Measurements from ENCODE around the gene PPP1R8. TPM values are rescaled to one million over a fixed set of nuclear protein-coding genes. Genes with fewer than 3 reads are reported as not detected.
"Not testable (repeated sequence)": the region's sequence is repeated elsewhere in the genome, so short reads cannot be mapped to it uniquely, and the experiment has no call there.

The PPP1R8 gene
- total RNA-seq (36.0 TPM), polyA plus RNA-seq (46.3 TPM)

DNA sequence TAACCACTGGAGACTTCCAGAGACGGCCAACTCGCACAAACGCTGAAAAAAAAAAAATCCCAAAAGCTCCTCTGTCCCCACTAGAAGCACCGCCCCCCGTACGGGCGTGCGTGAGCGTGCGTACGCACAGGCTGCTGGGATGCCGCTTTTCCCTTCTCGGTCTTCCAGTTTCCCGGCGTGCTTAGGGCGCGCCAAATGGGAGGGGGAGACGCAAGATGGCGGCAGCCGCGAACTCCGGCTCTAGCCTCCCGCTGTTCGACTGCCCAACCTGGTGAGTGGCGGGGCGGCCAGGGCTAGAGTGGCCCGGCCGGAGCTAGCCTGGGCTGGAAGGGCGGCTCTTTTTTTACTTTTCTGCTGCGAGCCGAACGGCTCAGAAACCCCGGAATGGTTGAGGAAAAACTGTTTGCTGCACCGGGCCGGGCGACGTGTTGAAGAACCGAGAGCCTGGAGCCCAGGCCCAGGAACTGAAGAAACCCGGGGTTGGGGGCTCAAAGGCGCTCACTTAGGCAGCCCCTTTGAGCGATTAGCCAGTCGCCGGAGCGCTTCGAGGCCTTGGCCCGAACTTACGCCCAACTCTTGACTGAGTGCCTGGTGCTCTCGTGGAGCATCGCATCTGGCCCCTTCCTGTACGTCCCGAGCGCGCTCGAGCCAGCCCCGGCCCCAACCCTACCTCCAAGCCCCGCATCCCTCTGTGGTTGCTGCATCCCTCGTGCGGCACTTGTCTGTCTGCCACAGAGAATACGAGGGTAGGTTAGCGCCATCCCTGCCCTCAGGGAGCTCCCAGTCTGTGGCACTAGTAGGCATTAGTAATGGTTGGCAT, at the start of gene PPP1R8:
Gene PPP1R8, plus strand, starts transcription at position 162 of the 820 bp plus-strand sequence. Its CDS starts 54 bp downstream, at position 216.
- WGBS: under 1% methylated on average over 60 of the region's 60 CpGs
- H3K4me3 ChIP-seq (ENCODE audit: low read depth, low read length): peak within 1 kb of the TSS; percentile 97
- peak; percentile 94 for DNase-seq (ENCODE audit: extremely low spot score)
- peak within 1 kb of the TSS; percentile 85 for H3K27ac ChIP-seq (ENCODE audit: low read depth)
- H3K4me1 ChIP-seq (ENCODE audit: insufficient read depth): no peaks in the 10 kb centered on the region
- H3K36me3 ChIP-seq (ENCODE audit: insufficient read depth): peaks cover 2% of the 10 kb centered on the region

DNA sequence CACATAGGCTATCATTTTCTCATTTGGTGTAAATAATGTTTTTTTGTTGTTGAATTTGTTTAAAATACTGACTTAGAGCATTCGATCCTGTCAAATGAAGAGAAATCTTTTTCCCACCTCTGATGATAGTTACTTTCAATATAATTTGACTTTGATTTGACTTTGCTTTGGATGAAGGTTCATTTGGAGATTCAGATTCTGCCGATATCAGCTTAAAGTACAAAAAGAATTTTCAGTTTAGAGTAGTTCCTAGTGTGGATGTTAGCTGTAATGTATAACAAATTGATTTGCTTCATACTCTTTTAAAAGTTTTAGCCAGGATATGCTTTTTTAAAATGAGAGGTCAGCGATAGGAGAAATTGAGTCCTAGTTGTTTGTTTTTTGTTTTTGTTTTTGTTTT, 47.6 kb upstream of the PPP1R8 start:
- DNase-seq (ENCODE audit: extremely low spot score): no peak
- Histone ChIP-seq H3K4me1 (ENCODE audit: insufficient read depth) (no peaks in the 10 kb centered on the region), H3K27ac (ENCODE audit: low read depth) (no peak overlapping the region), H3K36me3 (ENCODE audit: insufficient read depth) (no peaks in the 10 kb centered on the region), H3K4me3 (ENCODE audit: low read depth, low read length) (no peak overlapping the region)
- WGBS: 93% methylated on average over 3 of the region's 3 CpGs

DNA sequence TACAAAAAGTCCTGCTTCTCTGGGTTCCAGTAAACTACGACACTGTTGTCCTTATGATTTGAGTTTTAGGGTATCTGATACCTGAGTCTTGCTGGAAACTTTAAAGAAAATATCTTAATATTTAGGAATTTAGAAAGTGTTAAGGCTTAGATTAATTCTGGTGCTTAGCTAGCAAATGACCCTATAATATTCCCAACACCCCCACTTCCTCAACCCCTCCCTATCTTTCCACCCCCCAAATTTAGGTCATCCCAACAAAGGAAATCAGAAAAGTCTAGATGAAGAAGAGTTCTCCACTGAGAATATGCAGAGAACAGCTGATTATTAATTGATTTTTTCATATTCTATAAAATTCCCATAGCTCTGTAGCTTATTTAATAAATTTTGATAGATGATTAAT, 45.9 kb upstream of the PPP1R8 start:
- Histone ChIP-seq H3K4me1 (ENCODE audit: insufficient read depth) (no peaks in the 10 kb centered on the region), H3K36me3 (ENCODE audit: insufficient read depth) (no peaks in the 10 kb centered on the region), H3K4me3 (ENCODE audit: low read depth, low read length) (no peak overlapping the region), H3K27ac (ENCODE audit: low read depth) (no peak overlapping the region)
- DNase-seq (ENCODE audit: extremely low spot score): no peak
- WGBS: 88% methylated on average over 1 of the region's 1 CpG

DNA sequence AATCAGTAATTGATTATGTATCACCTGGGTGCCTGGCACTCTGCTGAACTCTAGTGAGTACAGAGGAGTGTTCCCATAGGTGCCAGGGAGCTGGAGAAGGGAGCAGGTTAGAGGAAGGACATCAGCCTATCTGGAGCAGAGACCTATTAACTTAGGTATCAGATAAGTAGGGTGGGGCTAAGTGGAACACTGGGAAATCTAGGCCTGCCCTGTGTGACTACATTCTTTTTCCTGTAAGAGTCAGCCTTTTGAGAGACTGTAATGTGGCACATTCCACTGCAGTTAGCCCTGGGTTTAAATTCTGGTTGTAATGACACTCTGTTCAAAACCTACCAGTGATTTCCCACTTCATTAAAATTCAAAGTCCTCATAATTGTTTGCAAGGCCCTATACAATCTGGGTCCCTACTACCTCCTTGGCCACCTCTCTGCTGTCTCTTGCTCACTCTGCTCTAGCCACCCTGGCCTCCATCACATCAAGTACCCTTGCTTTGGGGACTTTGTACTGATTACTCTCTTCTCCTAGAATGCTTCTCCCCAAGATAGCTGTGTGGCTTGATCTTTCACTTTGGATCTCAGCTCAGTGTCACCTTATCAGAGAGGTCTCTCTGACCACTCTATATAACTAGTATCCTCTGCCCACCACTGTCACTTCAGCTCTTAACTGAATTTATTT, 44.7 kb upstream of the PPP1R8 start:
- no peak for DNase-seq (ENCODE audit: extremely low spot score)
- H3K27ac ChIP-seq (ENCODE audit: low read depth): no peak overlapping the region

DNA sequence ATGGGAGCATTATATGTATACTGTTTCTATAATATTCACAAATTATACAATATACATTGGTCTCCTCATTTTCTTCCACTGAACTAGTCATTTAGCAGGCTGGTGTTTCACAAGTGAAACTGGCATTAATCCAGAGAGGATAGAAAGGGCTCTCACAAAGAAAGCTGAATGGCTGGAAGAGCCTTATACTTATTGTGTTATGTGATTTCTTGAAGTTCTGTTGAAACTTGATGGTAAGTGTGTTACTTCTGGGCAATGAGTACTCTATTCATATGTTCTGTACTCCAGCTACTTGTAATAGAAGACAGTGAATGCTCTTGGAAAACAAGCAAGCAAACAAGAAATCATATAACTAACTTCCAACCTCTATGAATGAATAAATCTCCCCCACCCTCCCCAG, 42.7 kb upstream of the PPP1R8 start:
- H3K4me3 ChIP-seq (ENCODE audit: low read depth, low read length): no peak overlapping the region
- H3K4me1 ChIP-seq (ENCODE audit: insufficient read depth): no peaks in the 10 kb centered on the region
- no peak for DNase-seq (ENCODE audit: extremely low spot score)
- H3K36me3 ChIP-seq (ENCODE audit: insufficient read depth): peaks cover 2% of the 10 kb centered on the region
- H3K27ac ChIP-seq (ENCODE audit: low read depth): no peak overlapping the region

More for the DNA sequence above, 44.7 kb upstream of the PPP1R8 start:
- Histone ChIP-seq H3K4me3 (ENCODE audit: low read depth, low read length) (no peak overlapping the region), H3K4me1 (ENCODE audit: insufficient read depth) (no peaks in the 10 kb centered on the region), H3K36me3 (ENCODE audit: insufficient read depth) (no peaks in the 10 kb centered on the region)

DNA sequence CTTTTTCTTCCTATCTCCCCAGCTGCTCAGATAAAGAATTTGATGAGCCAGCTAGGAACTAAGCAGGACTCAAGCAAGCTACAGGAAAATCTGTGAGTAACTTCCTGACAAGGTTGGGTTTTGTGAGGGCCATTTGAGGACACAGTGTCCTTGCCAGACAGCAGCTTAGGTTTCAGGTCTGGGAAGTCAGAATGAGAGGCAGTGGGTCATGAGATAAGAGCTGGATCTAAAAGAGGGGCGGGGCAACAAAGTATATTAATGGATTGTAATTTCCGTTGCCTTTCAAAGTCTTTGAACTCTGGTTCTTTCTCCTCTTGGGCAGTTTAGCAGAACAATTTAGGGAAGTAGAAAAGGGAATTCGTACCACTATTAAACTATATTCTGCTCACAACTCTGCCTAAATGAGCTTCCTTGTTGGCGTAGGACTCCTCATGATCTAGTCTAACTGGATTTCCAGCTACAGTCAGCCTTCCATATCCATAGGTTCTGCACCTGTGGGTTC, 41.0 kb upstream of the PPP1R8 start:
- no peak overlapping the region for H3K4me3 ChIP-seq (ENCODE audit: low read depth, low read length)
- WGBS: 70% methylated on average over 4 of the region's 4 CpGs
- no peaks in the 10 kb centered on the region for H3K4me1 ChIP-seq (ENCODE audit: insufficient read depth)
- DNase-seq (ENCODE audit: extremely low spot score): no peak
- H3K27ac ChIP-seq (ENCODE audit: low read depth): no peak overlapping the region
- peaks cover 3% of the 10 kb centered on the region for H3K36me3 ChIP-seq (ENCODE audit: insufficient read depth)

DNA sequence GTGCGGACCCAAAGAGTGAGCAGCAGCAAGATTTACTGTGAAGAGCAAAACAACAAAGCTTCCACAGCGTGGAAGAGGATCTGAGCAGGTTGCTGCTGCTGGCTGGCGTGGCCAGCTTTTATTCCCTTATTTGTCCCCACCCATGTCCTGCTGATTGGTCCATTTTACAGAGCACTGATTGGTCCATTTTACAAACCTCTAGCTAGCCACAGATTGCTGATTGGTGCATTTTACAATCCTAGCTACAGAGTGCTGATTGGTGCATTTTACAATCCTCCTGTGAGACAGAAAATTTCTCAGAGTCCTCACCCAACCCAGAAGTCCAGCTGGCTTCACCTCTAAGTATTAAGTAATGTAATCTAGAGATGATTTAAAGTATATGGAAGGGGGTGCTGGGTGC, 40.3 kb upstream of the PPP1R8 start:
- H3K27ac ChIP-seq (ENCODE audit: low read depth); H3K36me3 ChIP-seq (ENCODE audit: insufficient read depth); H3K4me1 ChIP-seq (ENCODE audit: insufficient read depth); DNase-seq (ENCODE audit: extremely low spot score); H3K4me3 ChIP-seq (ENCODE audit: low read depth, low read length): not testable (repeated sequence)
- WGBS: 99% methylated on average over 3 of the region's 3 CpGs

DNA sequence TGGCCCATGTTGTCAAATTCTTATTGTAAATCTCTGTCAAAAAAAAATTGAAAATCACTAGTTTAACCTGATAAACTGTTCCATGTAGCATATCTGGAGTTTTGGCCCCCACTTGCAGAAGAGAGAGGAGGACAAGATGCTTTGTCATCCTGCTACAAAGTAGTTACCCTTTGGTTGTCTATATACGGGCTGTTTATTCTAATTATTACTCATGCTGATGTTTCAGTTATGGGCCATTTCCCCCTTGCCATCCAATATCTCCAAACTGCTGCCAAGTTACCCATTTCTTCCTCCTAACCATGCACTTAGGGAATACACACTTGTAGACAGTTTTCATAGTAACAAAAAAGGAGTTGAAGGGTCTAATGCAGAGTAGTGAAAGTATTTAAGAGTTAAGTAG, 35.0 kb upstream of the PPP1R8 start:
- peaks cover 3% of the 10 kb centered on the region for H3K36me3 ChIP-seq (ENCODE audit: insufficient read depth)
- H3K4me3 ChIP-seq (ENCODE audit: low read depth, low read length): no peak overlapping the region
- no peaks in the 10 kb centered on the region for H3K4me1 ChIP-seq (ENCODE audit: insufficient read depth)
- H3K27ac ChIP-seq (ENCODE audit: low read depth): no peak overlapping the region
- 67% methylated on average over 1 of the region's 1 CpG for WGBS
- DNase-seq (ENCODE audit: extremely low spot score): no peak

DNA sequence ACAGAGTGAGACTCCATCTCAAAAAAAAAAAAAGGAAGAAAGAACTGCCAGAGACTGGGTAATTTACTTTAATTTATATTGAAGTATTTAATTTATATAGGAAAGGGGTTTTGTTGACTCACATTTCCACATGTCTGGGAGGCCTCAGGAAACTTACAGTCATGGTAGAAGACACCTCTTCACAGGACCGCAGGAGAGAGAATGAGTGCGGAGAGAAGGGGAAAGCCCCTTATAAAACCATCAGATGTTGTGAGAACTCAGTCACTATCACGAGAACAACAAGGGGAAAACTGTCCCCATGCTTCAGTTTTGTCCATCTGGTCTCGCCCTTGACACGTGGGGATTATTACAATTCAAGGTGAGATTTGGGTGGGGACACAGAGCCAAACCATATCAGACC, 25.8 kb upstream of the PPP1R8 start:
- 90% methylated on average over 5 of the region's 5 CpGs for WGBS
- peaks cover 4% of the 10 kb centered on the region for H3K36me3 ChIP-seq (ENCODE audit: insufficient read depth)
- H3K4me3 ChIP-seq (ENCODE audit: low read depth, low read length): no peak overlapping the region
- H3K4me1 ChIP-seq (ENCODE audit: insufficient read depth): no peaks in the 10 kb centered on the region
- DNase-seq (ENCODE audit: extremely low spot score): no peak
- H3K27ac ChIP-seq (ENCODE audit: low read depth): no peak overlapping the region

DNA sequence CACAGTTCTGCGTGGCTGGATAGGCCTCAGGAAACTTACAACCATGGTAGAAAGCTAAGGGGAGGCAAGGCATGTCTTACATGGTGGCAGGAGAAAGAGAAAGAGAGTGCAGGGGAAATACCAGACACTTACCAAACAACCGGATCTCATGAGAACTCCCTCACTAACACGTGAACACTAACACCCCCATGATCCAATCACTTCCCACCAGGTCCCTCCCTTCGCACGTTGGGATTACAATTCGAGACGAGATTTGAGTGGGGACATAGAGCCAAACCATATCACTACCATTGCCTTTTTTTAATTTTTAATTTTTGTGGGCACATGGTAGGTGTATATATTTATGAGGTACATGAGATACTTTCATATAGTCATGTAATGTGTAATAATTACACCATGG, 23.8 kb upstream of the PPP1R8 start:
- H3K36me3 ChIP-seq (ENCODE audit: insufficient read depth): peaks cover 1% of the 10 kb centered on the region
- 92% methylated on average over 7 of the region's 7 CpGs for WGBS
- no peaks in the 10 kb centered on the region for H3K4me1 ChIP-seq (ENCODE audit: insufficient read depth)

DNA sequence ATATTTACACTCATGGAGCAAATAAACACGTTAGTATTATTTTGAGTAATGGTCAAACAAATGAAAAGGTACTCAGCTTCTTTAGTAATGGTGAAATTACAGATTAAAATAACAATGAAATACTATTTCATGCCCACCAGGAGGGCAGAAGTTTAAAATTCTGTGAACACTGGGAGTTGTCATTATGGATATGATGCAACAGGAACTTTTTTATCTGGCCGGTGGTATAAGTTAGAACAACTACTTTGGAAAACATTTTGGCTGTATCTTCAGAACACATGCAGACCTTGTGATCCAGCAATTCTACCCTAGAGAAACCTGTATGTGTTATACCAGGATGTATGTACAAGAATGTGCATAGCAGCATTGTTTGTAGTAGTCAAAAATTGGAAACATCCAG, 23.2 kb upstream of the PPP1R8 start:
- DNase-seq (ENCODE audit: extremely low spot score): no peak
- Histone ChIP-seq H3K27ac (ENCODE audit: low read depth) (no peak overlapping the region), H3K4me1 (ENCODE audit: insufficient read depth) (no peaks in the 10 kb centered on the region), H3K4me3 (ENCODE audit: low read depth, low read length) (no peak overlapping the region), H3K36me3 (ENCODE audit: insufficient read depth) (peaks cover 1% of the 10 kb centered on the region)
- WGBS: 67% methylated on average over 2 of the region's 2 CpGs

More for the DNA sequence above, 23.8 kb upstream of the PPP1R8 start:
- no peak for DNase-seq (ENCODE audit: extremely low spot score)
- Histone ChIP-seq H3K4me3 (ENCODE audit: low read depth, low read length) (no peak overlapping the region), H3K27ac (ENCODE audit: low read depth) (no peak overlapping the region)

DNA sequence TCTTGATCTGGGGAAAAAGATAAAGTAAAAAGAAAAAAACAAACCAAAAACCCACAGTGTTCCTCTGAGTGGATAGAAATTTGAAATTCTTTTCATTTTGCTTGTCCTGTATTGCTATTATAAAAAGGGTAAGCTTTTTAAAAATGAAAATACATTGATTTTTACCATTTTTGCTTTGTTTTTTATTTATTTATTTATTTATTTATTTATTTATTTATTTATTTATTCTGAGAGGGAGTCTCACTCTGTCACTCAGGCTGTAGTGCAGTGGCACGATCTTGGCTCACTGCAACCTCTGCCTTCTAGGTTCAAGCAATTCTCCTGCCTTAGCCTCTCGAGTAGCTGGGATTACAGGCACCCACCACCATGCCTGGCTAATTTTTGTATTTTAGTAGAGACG, 22.5 kb upstream of the PPP1R8 start:
- H3K4me1 ChIP-seq (ENCODE audit: insufficient read depth); H3K36me3 ChIP-seq (ENCODE audit: insufficient read depth); H3K27ac ChIP-seq (ENCODE audit: low read depth); DNase-seq (ENCODE audit: extremely low spot score); H3K4me3 ChIP-seq (ENCODE audit: low read depth, low read length): not testable (repeated sequence)
- WGBS: 95% methylated on average over 3 of the region's 3 CpGs

DNA sequence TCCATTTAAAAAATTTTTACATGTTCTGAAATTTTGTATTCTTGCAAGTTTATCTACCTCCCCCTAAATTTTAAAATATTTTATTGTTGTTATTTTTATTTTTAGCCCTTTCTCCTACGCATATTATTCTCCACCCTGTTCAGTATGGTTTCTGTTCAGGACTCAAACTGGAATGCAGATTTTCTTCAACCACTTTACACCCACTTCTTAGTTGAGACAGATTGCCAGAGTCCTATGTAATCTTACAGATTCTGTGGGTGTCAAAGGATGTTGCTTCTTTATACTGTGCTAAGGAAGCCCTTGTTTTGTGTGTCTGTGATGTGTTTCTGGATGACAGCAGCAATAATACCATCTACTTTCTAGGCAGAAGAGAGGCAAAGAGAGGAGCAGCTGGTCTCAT, 20.7 kb upstream of the PPP1R8 start:
- WGBS: 87% methylated on average over 1 of the region's 1 CpG
- Histone ChIP-seq H3K4me1 (ENCODE audit: insufficient read depth) (no peaks in the 10 kb centered on the region), H3K36me3 (ENCODE audit: insufficient read depth) (peaks cover 1% of the 10 kb centered on the region), H3K4me3 (ENCODE audit: low read depth, low read length) (no peak overlapping the region), H3K27ac (ENCODE audit: low read depth) (no peak overlapping the region)
- no peak for DNase-seq (ENCODE audit: extremely low spot score)

Measured in urinary bladder (tissue), 4 donors.